H9 (cell line): ENCODE measurements around the gene PTGES2. TPM values are rescaled to one million over a fixed set of nuclear protein-coding genes. Genes with fewer than 3 reads are reported as not detected.

Experiments used
- DNase-seq: peaks from one replicate; pipeline ENCODE4 v3.0.0-alpha.2; 2017
- H2AFZ ChIP-seq: one replicate; pipeline ENCODE4 v1.6.1; 2013; ENCODE audit warnings: mild to moderate bottlenecking, low read length, control low read depth, moderate library complexity
- H2AK5ac ChIP-seq: 2 replicates; pipeline ENCODE4 v1.6.1; 2013; ENCODE audit warnings: low read length, control low read depth, mixed read lengths; ENCODE audit not compliant: insufficient read length
- H2BK120ac ChIP-seq: one replicate; pipeline ENCODE4 v1.6.1; 2013; ENCODE audit warnings: low read depth, mild to moderate bottlenecking, low read length, control low read depth, inconsistent platforms; ENCODE audit not compliant: poor library complexity, severe bottlenecking
- H2BK12ac ChIP-seq: 2 replicates; pipeline ENCODE4 v1.6.1; 2013; ENCODE audit warnings: low read length, control low read depth, mixed read lengths, low read depth; ENCODE audit not compliant: insufficient read length
- H2BK15ac ChIP-seq: 2 replicates; pipeline ENCODE4 v1.6.1; 2013; ENCODE audit warnings: low read depth, low read length, control low read depth
- H2BK20ac ChIP-seq: one replicate; pipeline ENCODE4 v1.6.1; 2013; ENCODE audit warnings: low read depth, mild to moderate bottlenecking, low read length, control low read depth, inconsistent platforms; ENCODE audit not compliant: poor library complexity, severe bottlenecking
- H2BK5ac ChIP-seq: 2 replicates; pipeline ENCODE4 v1.6.1; 2013; ENCODE audit warnings: low read length, control low read depth, mixed read lengths; ENCODE audit not compliant: insufficient read length
- H3K14ac ChIP-seq: 2 replicates; pipeline ENCODE4 v1.6.1; 2013; ENCODE audit warnings: low read length, control low read depth; ENCODE audit not compliant: insufficient read depth
- H3K18ac ChIP-seq: 2 replicates; pipeline ENCODE4 v1.6.1; 2013; ENCODE audit warnings: low read depth, mild to moderate bottlenecking, mixed read lengths, low read length, control low read depth; ENCODE audit not compliant: insufficient read length
- H3K23ac ChIP-seq: 2 replicates; pipeline ENCODE4 v1.6.1; 2013; ENCODE audit warnings: low read length, control low read depth, mixed read lengths, low read depth; ENCODE audit not compliant: insufficient read length
- H3K23me2 ChIP-seq: 2 replicates; pipeline ENCODE4 v1.6.1; 2013; ENCODE audit warnings: low read depth, mild to moderate bottlenecking, mixed read lengths, low read length, control low read depth; ENCODE audit not compliant: insufficient read length, poor library complexity, severe bottlenecking
- H3K27ac ChIP-seq: 2 replicates; pipeline ENCODE4 v1.5.1; 2013; ENCODE audit warnings: low read length, control low read depth, mixed read lengths, low read depth; ENCODE audit not compliant: insufficient read length
- H3K27me3 ChIP-seq: 2 replicates; pipeline ENCODE4 v1.6.1; 2013; ENCODE audit warnings: low read length, control low read depth, inconsistent platforms; ENCODE audit not compliant: insufficient read depth
- H3K4ac ChIP-seq: 2 replicates; pipeline ENCODE4 v1.6.1; 2013; ENCODE audit warnings: low read depth, mild to moderate bottlenecking, control low read depth, inconsistent platforms, low read length, moderate library complexity
- H3K4me1 ChIP-seq: 2 replicates; pipeline ENCODE4 v1.6.1; 2013; ENCODE audit warnings: low read length, control low read depth, inconsistent platforms; ENCODE audit not compliant: insufficient read depth
- H3K4me2 ChIP-seq: 2 replicates; pipeline ENCODE4 v1.6.1; 2013; ENCODE audit warnings: low read length, control low read depth, mixed read lengths; ENCODE audit not compliant: insufficient read length, insufficient read depth
- H3K56ac ChIP-seq: 2 replicates; pipeline ENCODE4 v1.6.1; 2013; ENCODE audit warnings: low read depth, mild to moderate bottlenecking, mixed read lengths, low read length, control low read depth; ENCODE audit not compliant: insufficient read length
- H3K79me1 ChIP-seq: 2 replicates; pipeline ENCODE4 v1.6.1; 2013; ENCODE audit warnings: low read depth, mild to moderate bottlenecking, moderate library complexity, low read length, control low read depth, inconsistent platforms; ENCODE audit not compliant: insufficient read depth, poor library complexity, severe bottlenecking
- H3K79me2 ChIP-seq: 2 replicates; pipeline ENCODE4 v1.6.1; 2013; ENCODE audit warnings: low read length, control low read depth, inconsistent platforms; ENCODE audit not compliant: insufficient read depth
- H3K9ac ChIP-seq: 2 replicates; pipeline ENCODE4 v1.6.1; 2013; ENCODE audit warnings: low read length, control low read depth, mixed read lengths; ENCODE audit not compliant: insufficient read length; ENCODE audit errors: extremely low read depth
- H3K9me3 ChIP-seq: one replicate; pipeline ENCODE4 v1.6.1; 2013; ENCODE audit warnings: low read depth, low read length, inconsistent platforms; ENCODE audit not compliant: control insufficient read depth
- H3T11ph ChIP-seq: one replicate; pipeline ENCODE4 v1.6.1; 2013; ENCODE audit warnings: mild to moderate bottlenecking, low read length, control low read depth, inconsistent platforms
- H4K20me1 ChIP-seq: one replicate; pipeline ENCODE4 v1.6.1; 2013; ENCODE audit not compliant: control insufficient read depth, insufficient read length, insufficient read depth
- H4K5ac ChIP-seq: 2 replicates; pipeline ENCODE4 v1.6.1; 2013; ENCODE audit warnings: low read depth, mild to moderate bottlenecking, mixed read lengths, low read length, control low read depth; ENCODE audit not compliant: insufficient read length
- H4K8ac ChIP-seq: replicated peaks from 2 replicates; pipeline ENCODE4 v1.6.1; 2013; ENCODE audit warnings: low read length, control low read depth, mixed read lengths, low read depth; ENCODE audit not compliant: insufficient read length
- H4K91ac ChIP-seq: 2 replicates; pipeline ENCODE4 v1.6.1; 2013; ENCODE audit warnings: low read depth, mild to moderate bottlenecking, moderate library complexity, mixed read lengths, low read length, control low read depth; ENCODE audit not compliant: insufficient read length
- H3K27ac Mint-ChIP-seq, 3 experiments: 2 replicates in 2 of 3; 3 replicates in 1 of 3; pipeline ENCODE4 v1.8.0; 2020 to 2021; ENCODE audit warnings: mixed read lengths in 3 of 3, mild to moderate bottlenecking in 1 of 3, moderate library complexity in 1 of 3
- H3K27me3 Mint-ChIP-seq: 2 replicates; pipeline ENCODE4 v1.8.0; 2021; ENCODE audit warnings: low read depth, mild to moderate bottlenecking, moderate library complexity, mixed read lengths
- H3K36me3 Mint-ChIP-seq, 3 experiments: 2 replicates in 2 of 3; 3 replicates in 1 of 3; pipeline ENCODE4 v1.8.0; 2020 to 2021; ENCODE audit warnings: low read depth in 3 of 3, mixed read lengths in 3 of 3; ENCODE audit not compliant: insufficient read depth in 1 of 3
- H3K4me1 Mint-ChIP-seq, 2 experiments: 2 replicates each; pipeline ENCODE4 v1.8.0; 2020; ENCODE audit warnings: mixed read lengths in 2 of 2
- H3K4me3 Mint-ChIP-seq, 2 experiments: 2 replicates in 1 of 2; 3 replicates in 1 of 2; pipeline ENCODE4 v1.8.0; 2020 to 2021; ENCODE audit warnings: mild to moderate bottlenecking in 2 of 2, mixed read lengths in 2 of 2, moderate library complexity in 1 of 2
- H3K9me3 Mint-ChIP-seq, 2 experiments: 2 replicates in 1 of 2; 3 replicates in 1 of 2; pipeline ENCODE4 v1.8.0; 2020; ENCODE audit warnings: mild to moderate bottlenecking in 2 of 2, mixed read lengths in 2 of 2, moderate library complexity in 1 of 2
- CTCF ChIP-seq: fragments of 200-600 bp; sonication (generic); conservative IDR thresholded peaks from 3 replicates; pipeline ENCODE4 v1.8.0; 2021; ENCODE audit warnings: antibody characterized with exemption, mild to moderate bottlenecking
- WGBS: extraction: QIAGEN DNeasy Blood & Tissue Kit; methylation state at CpG from one replicate; pipeline ENCODE4 v1.1.7; 2013; ENCODE audit warnings: missing lambda C conversion rate, low lambda C conversion rate, mixed read lengths; ENCODE audit not compliant: insufficient read length; ENCODE audit errors: extremely low coverage; 5-methylcytosine and 5-hydroxymethylcytosine counted together
- total RNA-seq: library from RNA; stranded (reverse); gene quantifications from 2 replicates; pipeline ENCODE4 v1.2.1, GENCODE V29; 2021

Gene PTGES2
- total RNA-seq, 1 experiment from 2014 or later, result 63.9 TPM

GRCh38 chr9:128077847-128078503 is 49.6 kb downstream of the PTGES2 start:
- Histone ChIP-seq H4K20me1 (no peaks in the 10 kb centered on the region), H3K27ac (no peak overlapping the region), H2BK20ac (no peak overlapping the region), H3T11ph (no peak overlapping the region), H2BK15ac (no peak overlapping the region), H3K4me1 (peaks cover 4% of the 10 kb centered on the region; the same call in 1 of the 2 replicates), H4K91ac (no peak overlapping the region), H3K14ac (no peak overlapping the region), H2BK12ac (no peak overlapping the region), H2AFZ (no peak overlapping the region), H3K4ac (no peak overlapping the region), H3K56ac (no peak overlapping the region), H3K79me1 (no peaks in the 10 kb centered on the region), H3K23ac (no peak overlapping the region), H2AK5ac (no peak overlapping the region), H3K79me2 (no peaks in the 10 kb centered on the region; the same call in 1 of the 2 replicates), H4K8ac (no peak overlapping the region), H2BK120ac (no peak overlapping the region), H2BK5ac (no peak overlapping the region), H3K23me2 (no peaks in the 10 kb centered on the region), H3K18ac (no peak overlapping the region), H3K27me3 (no peaks in the 10 kb centered on the region), H3K9ac (no peak overlapping the region), H4K5ac (no peak overlapping the region), H3K9me3 (no peaks in the 10 kb centered on the region), H3K4me2 (no peak overlapping the region)
- no CpG with 5 or more reads among the region's 7 CpGs for WGBS
- Mint-ChIP-seq H3K4me3 (no peak overlapping the region), H3K36me3 (peaks cover 3 to 5% (median 3%) of the 10 kb centered on the region in 3 experiments; a peak in 4 of 7 replicates), H3K9me3 (no peaks in the 10 kb centered on the region), H3K27ac (peak overlapping the region in 2 of 3 experiments; percentile 47 to 60; a peak in 4 of 7 replicates), H3K4me1 (peaks cover 25 to 28% of the 10 kb centered on the region in 2 experiments), H3K27me3 (no peaks in the 10 kb centered on the region)
- DNase-seq, result no peak
- no peak for TF ChIP-seq CTCF
